ENCODE measurements around the gene TMPRSS15.

TMPRSS15 gene

GRCh38 chr21:18251065-18251464 is 152.5 kb downstream of the TMPRSS15 start:
- Histone ChIP-seq H3K4me1 (ENCODE audit: control insufficient read depth in 1 of 2, insufficient read depth in 2 of 2, low read length in 2 of 2) (no peaks in the 10 kb centered on the region), H3K9ac (ENCODE audit: low read depth in 1 of 2, low read length in 2 of 2) (no peak overlapping the region), H3K4me3 (ENCODE audit: low read depth in 1 of 2, low read length in 2 of 2) (no peak overlapping the region), H3K27me3 (ENCODE audit: control insufficient read depth in 1 of 2, insufficient read depth in 2 of 2, low read length in 2 of 2) (no peaks in the 10 kb centered on the region), H3K9me3 (ENCODE audit: control insufficient read depth in 1 of 2, low read length in 2 of 2) (no peaks in the 10 kb centered on the region), H3K36me3 (ENCODE audit: control insufficient read depth in 1 of 2, insufficient read depth in 2 of 2, low read length in 2 of 2) (no peaks in the 10 kb centered on the region), H3K27ac (ENCODE audit: low read depth, low read length) (no peak overlapping the region)

- Histone ChIP-seq H3K36me3 (ENCODE audit: control insufficient read depth in 1 of 2, insufficient read depth in 2 of 2, low read length in 2 of 2) (no peaks in the 10 kb centered on the region), H3K9ac (ENCODE audit: low read depth in 1 of 2, low read length in 2 of 2) (no peak overlapping the region), H3K9me3 (ENCODE audit: control insufficient read depth in 1 of 2, low read length in 2 of 2) (no peaks in the 10 kb centered on the region), H3K27ac (ENCODE audit: low read depth, low read length) (no peak overlapping the region), H3K4me3 (ENCODE audit: low read depth in 1 of 2, low read length in 2 of 2) (no peak overlapping the region), H3K4me1 (ENCODE audit: control insufficient read depth in 1 of 2, insufficient read depth in 2 of 2, low read length in 2 of 2) (peaks cover 0 to 3% of the 10 kb centered on the region in 2 donors), H3K27me3 (ENCODE audit: control insufficient read depth in 1 of 2, insufficient read depth in 2 of 2, low read length in 2 of 2) (peaks cover 10% of the 10 kb centered on the region in 2 donors)
Observed at GRCh38 chr21:18249672-18250071, 153.9 kb downstream of the TMPRSS15 start.

GRCh38 chr21:18248171-18248570 is 155.4 kb downstream of the TMPRSS15 start:
- peaks cover 0 to 3% of the 10 kb centered on the region in 2 donors for H3K4me1 ChIP-seq (ENCODE audit: control insufficient read depth in 1 of 2, insufficient read depth in 2 of 2, low read length in 2 of 2)
- peaks cover 15 to 21% of the 10 kb centered on the region in 2 donors for H3K27me3 ChIP-seq (ENCODE audit: control insufficient read depth in 1 of 2, insufficient read depth in 2 of 2, low read length in 2 of 2)
- no peaks in the 10 kb centered on the region for H3K9me3 ChIP-seq (ENCODE audit: control insufficient read depth in 1 of 2, low read length in 2 of 2)
- no peaks in the 10 kb centered on the region for H3K36me3 ChIP-seq (ENCODE audit: control insufficient read depth in 1 of 2, insufficient read depth in 2 of 2, low read length in 2 of 2)
- H3K4me3 ChIP-seq (ENCODE audit: low read depth in 1 of 2, low read length in 2 of 2), result no peak overlapping the region
- H3K9ac ChIP-seq (ENCODE audit: low read depth in 1 of 2, low read length in 2 of 2), result no peak overlapping the region
- no peak overlapping the region for H3K27ac ChIP-seq (ENCODE audit: low read depth, low read length)

- Histone ChIP-seq H3K4me1 (ENCODE audit: control insufficient read depth in 1 of 2, insufficient read depth in 2 of 2, low read length in 2 of 2) (peaks cover 0 to 3% of the 10 kb centered on the region in 2 donors), H3K27me3 (ENCODE audit: control insufficient read depth in 1 of 2, insufficient read depth in 2 of 2, low read length in 2 of 2) (peaks cover 15 to 21% of the 10 kb centered on the region in 2 donors), H3K36me3 (ENCODE audit: control insufficient read depth in 1 of 2, insufficient read depth in 2 of 2, low read length in 2 of 2) (no peaks in the 10 kb centered on the region), H3K27ac (ENCODE audit: low read depth, low read length) (no peak overlapping the region), H3K4me3 (ENCODE audit: low read depth in 1 of 2, low read length in 2 of 2) (peak overlapping the region; percentile 34 to 40), H3K9me3 (ENCODE audit: control insufficient read depth in 1 of 2, low read length in 2 of 2) (no peaks in the 10 kb centered on the region), H3K9ac (ENCODE audit: low read depth in 1 of 2, low read length in 2 of 2) (no peak overlapping the region)
Observed at GRCh38 chr21:18245464-18245967, 158.1 kb downstream of the TMPRSS15 start.

- peak within 1 kb of the TSS; percentile 34 to 40 for H3K4me3 ChIP-seq (ENCODE audit: low read depth in 1 of 2, low read length in 2 of 2)
- H3K36me3 ChIP-seq (ENCODE audit: control insufficient read depth in 1 of 2, insufficient read depth in 2 of 2, low read length in 2 of 2), result no peaks in the 10 kb centered on the region
- peaks cover 15 to 21% of the 10 kb centered on the region in 2 donors for H3K27me3 ChIP-seq (ENCODE audit: control insufficient read depth in 1 of 2, insufficient read depth in 2 of 2, low read length in 2 of 2)
- no peak within 1 kb of the TSS for H3K9ac ChIP-seq (ENCODE audit: low read depth in 1 of 2, low read length in 2 of 2)
- no peaks in the 10 kb centered on the region for H3K9me3 ChIP-seq (ENCODE audit: control insufficient read depth in 1 of 2, low read length in 2 of 2)
- H3K27ac ChIP-seq (ENCODE audit: low read depth, low read length), result no peak within 1 kb of the TSS
- H3K4me1 ChIP-seq (ENCODE audit: control insufficient read depth in 1 of 2, insufficient read depth in 2 of 2, low read length in 2 of 2), result peaks cover 0 to 3% of the 10 kb centered on the region in 2 donors
Observed at GRCh38 chr21:18244671-18245463, 158.7 kb downstream of the TMPRSS15 start, which contains the start of gene CHODL. Gene CHODL (plus strand): TSS chr21:18244833. CDS start chr21:18245224, 391 bp downstream.

- H3K9me3 ChIP-seq (ENCODE audit: control insufficient read depth in 1 of 2, low read length in 2 of 2), result no peaks in the 10 kb centered on the region
- H3K4me3 ChIP-seq (ENCODE audit: low read depth in 1 of 2, low read length in 2 of 2), result no peak overlapping the region
- no peaks in the 10 kb centered on the region for H3K36me3 ChIP-seq (ENCODE audit: control insufficient read depth in 1 of 2, insufficient read depth in 2 of 2, low read length in 2 of 2)
- no peak overlapping the region for H3K27ac ChIP-seq (ENCODE audit: low read depth, low read length)
- H3K9ac ChIP-seq (ENCODE audit: low read depth in 1 of 2, low read length in 2 of 2), result no peak overlapping the region
- no peaks in the 10 kb centered on the region for H3K4me1 ChIP-seq (ENCODE audit: control insufficient read depth in 1 of 2, insufficient read depth in 2 of 2, low read length in 2 of 2)
- H3K27me3 ChIP-seq (ENCODE audit: control insufficient read depth in 1 of 2, insufficient read depth in 2 of 2, low read length in 2 of 2), result no peaks in the 10 kb centered on the region
Observed at GRCh38 chr21:18235545-18235944, 168.0 kb downstream of the TMPRSS15 start.

GRCh38 chr21:18228060-18228739 is 175.4 kb downstream of the TMPRSS15 start:
- no peaks in the 10 kb centered on the region for H3K27me3 ChIP-seq (ENCODE audit: control insufficient read depth in 1 of 2, insufficient read depth in 2 of 2, low read length in 2 of 2)
- H3K9ac ChIP-seq (ENCODE audit: low read depth in 1 of 2, low read length in 2 of 2), result no peak overlapping the region
- H3K4me1 ChIP-seq (ENCODE audit: control insufficient read depth in 1 of 2, insufficient read depth in 2 of 2, low read length in 2 of 2), result no peaks in the 10 kb centered on the region
- H3K4me3 ChIP-seq (ENCODE audit: low read depth in 1 of 2, low read length in 2 of 2), result no peak overlapping the region
- H3K36me3 ChIP-seq (ENCODE audit: control insufficient read depth in 1 of 2, insufficient read depth in 2 of 2, low read length in 2 of 2), result no peaks in the 10 kb centered on the region
- H3K27ac ChIP-seq (ENCODE audit: low read depth, low read length), result no peak overlapping the region
- no peaks in the 10 kb centered on the region for H3K9me3 ChIP-seq (ENCODE audit: control insufficient read depth in 1 of 2, low read length in 2 of 2)

GRCh38 chr21:18222346-18222745 is 181.2 kb downstream of the TMPRSS15 start:
- no peak overlapping the region for H3K4me3 ChIP-seq (ENCODE audit: low read depth in 1 of 2, low read length in 2 of 2)
- H3K9me3 ChIP-seq (ENCODE audit: control insufficient read depth in 1 of 2, low read length in 2 of 2), result peaks cover 17 to 18% of the 10 kb centered on the region in 2 donors
- no peak overlapping the region for H3K27ac ChIP-seq (ENCODE audit: low read depth, low read length)
- no peak overlapping the region for H3K9ac ChIP-seq (ENCODE audit: low read depth in 1 of 2, low read length in 2 of 2)
- H3K27me3 ChIP-seq (ENCODE audit: control insufficient read depth in 1 of 2, insufficient read depth in 2 of 2, low read length in 2 of 2), result no peaks in the 10 kb centered on the region
- H3K4me1 ChIP-seq (ENCODE audit: control insufficient read depth in 1 of 2, insufficient read depth in 2 of 2, low read length in 2 of 2), result no peaks in the 10 kb centered on the region
- H3K36me3 ChIP-seq (ENCODE audit: control insufficient read depth in 1 of 2, insufficient read depth in 2 of 2, low read length in 2 of 2), result no peaks in the 10 kb centered on the region

GRCh38 chr21:18220498-18220897 is 183.1 kb downstream of the TMPRSS15 start:
- Histone ChIP-seq H3K27ac (ENCODE audit: low read depth, low read length) (no peak overlapping the region), H3K4me3 (ENCODE audit: low read depth in 1 of 2, low read length in 2 of 2) (no peak overlapping the region), H3K9me3 (ENCODE audit: control insufficient read depth in 1 of 2, low read length in 2 of 2) (peaks cover 17 to 23% of the 10 kb centered on the region in 2 donors), H3K36me3 (ENCODE audit: control insufficient read depth in 1 of 2, insufficient read depth in 2 of 2, low read length in 2 of 2) (no peaks in the 10 kb centered on the region), H3K4me1 (ENCODE audit: control insufficient read depth in 1 of 2, insufficient read depth in 2 of 2, low read length in 2 of 2) (no peaks in the 10 kb centered on the region), H3K9ac (ENCODE audit: low read depth in 1 of 2, low read length in 2 of 2) (no peak overlapping the region), H3K27me3 (ENCODE audit: control insufficient read depth in 1 of 2, insufficient read depth in 2 of 2, low read length in 2 of 2) (no peaks in the 10 kb centered on the region)
